GM19468 (cell line): ENCODE measurements around the gene KAZN.
"Not testable (repeated sequence)": the region's sequence is repeated elsewhere in the genome, so short reads cannot be mapped to it uniquely, and the experiment has no call there.

Experiments
- ATAC-seq: cut with Tn5 transposase; IDR thresholded peaks from one replicate; pipeline ENCODE4 v1.9.1; 2021; ENCODE audit warnings: mild to moderate bottlenecking, moderate library complexity, moderate number of reproducible peaks; ENCODE audit not compliant: unreplicated experiment; ENCODE audit errors: extremely low read depth

KAZN gene

GRCh38 chr1:15029786-15030185 lies 431.3 kb downstream of the KAZN start:
- ATAC-seq, result no peak

GRCh38 chr1:15031251-15031933 lies 432.9 kb downstream of the KAZN start:
- no peak for ATAC-seq

- no peak for ATAC-seq
Observed at GRCh38 chr1:15033264-15033663, 434.8 kb downstream of the KAZN start.

- ATAC-seq, result no peak
Observed at GRCh38 chr1:15034656-15035055, 436.2 kb downstream of the KAZN start.

- ATAC-seq, result no peak
Observed at GRCh38 chr1:15035236-15035635, 436.8 kb downstream of the KAZN start.

GRCh38 chr1:15036101-15036500 lies 437.6 kb downstream of the KAZN start:
- no peak for ATAC-seq

GRCh38 chr1:15038232-15039016 lies 439.9 kb downstream of the KAZN start:
- no peak for ATAC-seq

- ATAC-seq, result no peak
Observed at GRCh38 chr1:15039017-15039648, 440.6 kb downstream of the KAZN start.

- no peak for ATAC-seq
Observed at GRCh38 chr1:15039901-15040300, 441.4 kb downstream of the KAZN start.

GRCh38 chr1:15040685-15041084 lies 442.2 kb downstream of the KAZN start:
- ATAC-seq, result not testable (repeated sequence)

- ATAC-seq, result no peak
Observed at GRCh38 chr1:15042866-15043265, 444.4 kb downstream of the KAZN start.

GRCh38 chr1:15043934-15044333 lies 445.4 kb downstream of the KAZN start:
- ATAC-seq, result no peak

- no peak for ATAC-seq
Observed at GRCh38 chr1:15045123-15045522, 446.6 kb downstream of the KAZN start.

- ATAC-seq, result no peak
Observed at GRCh38 chr1:15046487-15047165, 448.1 kb downstream of the KAZN start.

- no peak for ATAC-seq
Observed at GRCh38 chr1:15047237-15047636, 448.8 kb downstream of the KAZN start.

GRCh38 chr1:15048437-15048980 lies 450.0 kb downstream of the KAZN start:
- ATAC-seq, result no peak

- ATAC-seq, result no peak
Observed at GRCh38 chr1:15049067-15049466, 450.6 kb downstream of the KAZN start.

GRCh38 chr1:15051882-15052528 lies 453.5 kb downstream of the KAZN start:
- ATAC-seq, result no peak

- no peak for ATAC-seq
Observed at GRCh38 chr1:15053153-15053552, 454.7 kb downstream of the KAZN start.
